Heart right ventricle (tissue), 16 donors: ENCODE measurements around the gene AGAP1. TPM values are rescaled to one million over a fixed set of nuclear protein-coding genes. Genes with fewer than 3 reads are reported as not detected.
A peak's percentile ranks its signal among the peaks of the same experiment; 100 is the strongest.

ENCODE experiments used
- ATAC-seq, 8 donors: fragments of 200-7000 bp; cut with Tn5 transposase; one replicate each; pipeline ENCODE4 v1.9.1; 2020; ENCODE audit warnings: mild to moderate bottlenecking in 8 of 8, moderate library complexity in 8 of 8, moderate number of reproducible peaks in 1 of 8
- DNase-seq, 2 donors: peaks; one replicate each; pipeline ENCODE4 v3.0.0-alpha.2; 2020
- H3K27ac ChIP-seq, 10 donors: fragments of 200-600 bp; sonication (generic) in 2 of 10; one replicate each; pipeline versions ENCODE4 v1.5.0 to v1.8.0; 2020 to 2022; ENCODE audit warnings: mild to moderate bottlenecking in 3 of 10
- H3K27me3 ChIP-seq, 7 donors: fragments of 200-600 bp; one replicate each; pipeline ENCODE4 v1.8.0; 2021 to 2022; ENCODE audit warnings: mild to moderate bottlenecking in 2 of 7
- H3K36me3 ChIP-seq, 9 donors: fragments of 200-600 bp; sonication (generic) in 1 of 9; one replicate each; pipeline versions ENCODE4 v1.5.0 to v1.8.0; 2020 to 2022; ENCODE audit warnings: mild to moderate bottlenecking in 2 of 9
- H3K4me1 ChIP-seq, 9 donors: fragments of 200-600 bp; sonication (generic) in 1 of 9; one replicate each; pipeline versions ENCODE4 v1.5.0 to v1.8.0; 2020 to 2022; ENCODE audit warnings: mild to moderate bottlenecking in 4 of 9
- H3K4me3 ChIP-seq, 10 donors: fragments of 200-600 bp; sonication (generic) in 2 of 10; one replicate each; pipeline versions ENCODE4 v1.5.0 to v1.8.0; 2020 to 2022; ENCODE audit warnings: mild to moderate bottlenecking in 7 of 10, moderate library complexity in 2 of 10
- H3K9me3 ChIP-seq, 11 donors: fragments of 200-600 bp in 10 of 11; sonication (generic) in 2 of 11; one replicate each; pipeline versions ENCODE4 v1.5.0 to v1.8.0; 2013 to 2022; ENCODE audit warnings: mild to moderate bottlenecking in 2 of 11, control low read depth in 1 of 11, moderate library complexity in 1 of 11
- WGBS, 2 donors: extraction: QIAGEN DNeasy Blood & Tissue Kit; methylation state at CpG; one replicate each; pipeline ENCODE4 v1.1.7; 2013; ENCODE audit warnings: inconsistent platforms in 1 of 2; 5-methylcytosine and 5-hydroxymethylcytosine counted together
- intact Hi-C, 10 donors: fragments of 100-400 bp; cut with DNase I; formaldehyde crosslinking; loops; one replicate each; pipeline versions ENCODE4 v1.11.1 to v1.14.2; 2022
- polyA plus RNA-seq, 2 donors: library from polyadenylated mRNA; stranded (reverse); fragments of 200-250 nt; gene quantifications; one replicate each; pipeline ENCODE4 v1.2.3, GENCODE V29; 2013
- total RNA-seq, 10 donors: library from RNA; stranded (reverse); fragmentation: NEBNext Ultra II Directional in 3 of 10; extraction: Animal tissue kit (Norgen Biotek cat#: 25700) in 3 of 10; gene quantifications; one replicate each; pipeline versions ENCODE4 v1.2.1 to v1.2.4, GENCODE V29; 2021 to 2023
- TF ChIP-seq, protein P1 (sequence below), 9 donors: fragments of 200-600 bp; sonication (generic) in 2 of 9; IDR thresholded peaks; one replicate each; pipeline versions ENCODE4 v1.5.0 to v1.8.0; 2021 to 2022; ENCODE audit warnings: antibody characterized with exemption in 9 of 9, mild to moderate bottlenecking in 5 of 9, moderate library complexity in 1 of 9
- donor health status: Arrhythmogenic right ventricular cardiomyopathy.
- donor health status: ischemic (EF 13 %, LVEDD 7.1; RV severe dilation, severe dysfunction).
- donor health status: healthy with polysubstance abuse.
- donor health status: DM: no; HTN: yes; CAD: no.
- donor health status: DM: no; HTN: no; CAD: no.
- donor health status: ischemic (EF 25% LVEDD 6.9; RV normal size, moderate dysfunction).
- donor health status: ischemic (EF 25% LVEDD 5.7; RV mildly dilated, moderate dysfunction).
- donor health status: healthy.
- donor health status: DM: yes; HTN: yes; CAD: no.
- donor health status: Ischemic cardiomyopathy.
- donor health status: ischemic (EF 35%, LVEDD 5.7; RV mildly dilated, moderate dysfunction).
- donor health status: nonischemic (EF 11% LVEDD 7.7; RV severe dilation, severe dysfunction).
- donor health status: DM: yes; HTN: yes; CAD: no.
- donor health status: PGD.
- donor health status: ischemic (EF 29% LVEDD 5.4; RV normal size, mild dysfunction).
- donor health status: nonischemic (EF 23%, LVEDD 6.1; RV moderate dilation, normal function).

The AGAP1 gene
- total and polyA plus RNA-seq, 12 donors: 3.5 to 29.2 (median 19.4) TPM

DNA sequence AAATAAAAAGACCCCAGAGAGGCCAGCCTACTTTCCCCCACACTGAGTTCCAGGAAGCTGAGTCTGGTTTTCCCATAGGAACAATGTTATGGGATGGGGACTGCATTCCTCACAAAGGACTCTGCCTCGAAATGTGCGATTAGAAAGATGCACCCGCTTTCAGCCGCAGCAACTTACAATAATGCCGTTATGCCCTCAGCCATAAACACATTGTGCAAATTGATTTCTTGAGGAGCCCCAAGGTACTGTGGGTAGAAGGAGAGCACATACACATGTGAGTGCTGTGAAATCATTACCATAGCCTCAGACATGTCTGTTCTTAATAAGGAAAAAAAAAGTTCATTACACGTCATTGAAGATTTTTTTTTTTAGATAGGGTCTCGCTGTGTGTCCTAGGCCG lies 64.7 kb downstream of the AGAP1 start:
- intact Hi-C loops: no loop called here
- Histone ChIP-seq H3K9me3 (no peaks in the 10 kb centered on the region), H3K27me3 (no peaks in the 10 kb centered on the region), H3K27ac (peak overlapping the region in 1 of 10 donors; percentile 11), H3K4me3 (no peak overlapping the region), H3K36me3 (no peaks in the 10 kb centered on the region), H3K4me1 (peaks cover 3 to 55% (median 17%) of the 10 kb centered on the region in 9 donors)
- ATAC-seq (peak in 1 of 8 donors; percentile 23), DNase-seq (no peak)
- TF ChIP-seq, protein P1, sequence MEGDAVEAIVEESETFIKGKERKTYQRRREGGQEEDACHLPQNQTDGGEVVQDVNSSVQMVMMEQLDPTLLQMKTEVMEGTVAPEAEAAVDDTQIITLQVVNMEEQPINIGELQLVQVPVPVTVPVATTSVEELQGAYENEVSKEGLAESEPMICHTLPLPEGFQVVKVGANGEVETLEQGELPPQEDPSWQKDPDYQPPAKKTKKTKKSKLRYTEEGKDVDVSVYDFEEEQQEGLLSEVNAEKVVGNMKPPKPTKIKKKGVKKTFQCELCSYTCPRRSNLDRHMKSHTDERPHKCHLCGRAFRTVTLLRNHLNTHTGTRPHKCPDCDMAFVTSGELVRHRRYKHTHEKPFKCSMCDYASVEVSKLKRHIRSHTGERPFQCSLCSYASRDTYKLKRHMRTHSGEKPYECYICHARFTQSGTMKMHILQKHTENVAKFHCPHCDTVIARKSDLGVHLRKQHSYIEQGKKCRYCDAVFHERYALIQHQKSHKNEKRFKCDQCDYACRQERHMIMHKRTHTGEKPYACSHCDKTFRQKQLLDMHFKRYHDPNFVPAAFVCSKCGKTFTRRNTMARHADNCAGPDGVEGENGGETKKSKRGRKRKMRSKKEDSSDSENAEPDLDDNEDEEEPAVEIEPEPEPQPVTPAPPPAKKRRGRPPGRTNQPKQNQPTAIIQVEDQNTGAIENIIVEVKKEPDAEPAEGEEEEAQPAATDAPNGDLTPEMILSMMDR (IDR thresholded peaks at IDR 0.05): no peak
- WGBS, 2 donors: 79 to 87% methylated on average over 8 of the region's 8 CpGs

DNA sequence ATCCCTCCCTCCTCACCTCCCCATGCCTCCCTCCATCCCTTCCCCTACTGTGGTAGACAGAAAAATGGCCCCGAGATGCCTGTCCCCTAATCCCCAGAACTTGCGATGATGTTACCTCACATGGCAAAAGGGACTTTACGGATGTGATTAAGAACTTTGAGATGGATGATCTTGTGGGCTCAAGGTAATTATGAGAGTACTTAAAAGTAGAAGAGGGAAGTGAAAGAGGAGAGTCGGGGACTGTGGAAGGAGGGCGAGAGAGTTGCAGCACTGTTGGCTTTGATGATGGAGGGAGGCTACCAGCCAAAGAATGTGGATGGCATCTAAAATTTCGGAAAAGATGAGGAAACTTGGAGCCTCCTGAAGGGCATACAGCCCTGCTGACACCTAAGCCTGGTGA lies 66.5 kb downstream of the AGAP1 start:
- H3K4me1 ChIP-seq: peaks cover 2 to 54% (median 25%) of the 10 kb centered on the region in 9 donors
- intact Hi-C loops: no loop called here

DNA sequence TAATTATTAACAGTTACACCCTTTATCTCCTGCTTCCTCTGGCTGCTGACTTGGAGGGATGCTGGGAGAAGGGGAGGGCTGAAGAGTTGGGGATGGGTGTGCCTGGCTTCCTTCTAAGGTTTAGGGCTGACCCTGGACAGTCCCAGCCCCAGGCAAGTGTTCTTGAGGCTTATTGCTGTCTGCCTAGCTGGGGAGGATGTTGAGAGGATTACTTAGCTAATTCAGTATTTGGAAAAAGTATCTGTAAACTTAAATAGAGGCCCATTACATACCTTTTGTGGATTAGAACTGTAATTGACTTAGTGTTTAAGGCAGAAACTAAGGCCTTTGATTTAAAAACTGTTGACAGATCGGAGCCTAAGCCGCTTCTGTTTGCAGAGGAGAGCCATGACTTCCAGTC lies 67.6 kb downstream of the AGAP1 start:
- Histone ChIP-seq H3K4me3 (no peak overlapping the region), H3K36me3 (no peaks in the 10 kb centered on the region), H3K4me1 (peaks cover 2 to 51% (median 25%) of the 10 kb centered on the region in 9 donors), H3K27me3 (no peaks in the 10 kb centered on the region), H3K27ac (no peak overlapping the region), H3K9me3 (no peaks in the 10 kb centered on the region)
- DNase-seq: no peak
- ATAC-seq: no peak
- TF ChIP-seq, protein P1 (IDR thresholded peaks at IDR 0.05): no peak
- intact Hi-C loops: no loop called here
- WGBS, 2 donors: 96 to 99% methylated on average over 2 of the region's 2 CpGs

More for the DNA sequence above, 66.5 kb downstream of the AGAP1 start:
- WGBS, 2 donors: 92 to 94% methylated on average over 6 of the region's 6 CpGs
- DNase-seq (no peak), ATAC-seq (no peak)
- H3K27ac ChIP-seq: no peak overlapping the region
- H3K36me3 ChIP-seq: no peaks in the 10 kb centered on the region
- H3K27me3 ChIP-seq: no peaks in the 10 kb centered on the region
- H3K4me3 ChIP-seq: no peak overlapping the region
- no peaks in the 10 kb centered on the region for H3K9me3 ChIP-seq
- TF ChIP-seq, protein P1 (IDR thresholded peaks at IDR 0.05): no peak

DNA sequence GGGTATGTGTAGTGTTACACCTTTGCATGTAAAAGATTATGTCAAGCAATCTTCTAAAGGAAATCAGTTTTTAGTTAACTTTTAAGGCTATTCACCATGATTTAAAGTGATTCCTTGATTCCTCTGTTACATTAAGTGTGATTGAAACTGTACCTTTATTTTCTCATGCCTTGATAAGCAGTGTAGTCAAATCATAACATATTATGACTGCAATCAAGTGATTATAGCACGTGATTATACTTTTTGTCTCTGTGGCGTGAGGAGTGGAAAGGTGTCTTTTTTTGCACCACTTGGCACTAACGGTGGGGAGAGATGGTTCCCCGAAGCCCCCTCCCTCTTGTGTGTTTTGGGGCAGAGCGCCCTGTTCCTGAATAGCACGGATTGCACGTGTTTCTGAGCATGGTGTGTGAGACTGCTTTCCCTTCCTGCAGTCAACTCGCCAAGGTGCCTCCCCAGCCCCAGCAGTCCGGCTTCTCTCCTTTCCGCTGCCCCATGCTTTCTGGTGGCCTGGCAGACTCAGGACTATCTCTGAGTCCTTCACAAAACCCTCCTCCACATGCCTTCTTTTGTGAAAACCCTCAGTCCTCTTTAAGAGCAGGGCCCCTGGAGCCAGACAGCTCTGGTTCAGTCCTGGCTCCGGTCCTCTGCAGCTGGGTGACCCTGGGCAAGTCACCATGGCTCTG lies 68.4 kb downstream of the AGAP1 start:
- TF ChIP-seq, protein P1 (IDR thresholded peaks at IDR 0.05): no peak
- no peaks in the 10 kb centered on the region for H3K36me3 ChIP-seq
- peaks cover 2 to 59% (median 25%) of the 10 kb centered on the region in 9 donors for H3K4me1 ChIP-seq
- ATAC-seq (no peak), DNase-seq (no peak)
- no peak overlapping the region for H3K4me3 ChIP-seq
- no peaks in the 10 kb centered on the region for H3K9me3 ChIP-seq
- no peak overlapping the region for H3K27ac ChIP-seq
- WGBS, 2 donors: 82% methylated on average over 11 of the region's 11 CpGs
- no peaks in the 10 kb centered on the region for H3K27me3 ChIP-seq
- intact Hi-C loops: no loop called here
